Right lobe of liver (tissue), 4 donors: ENCODE results near the gene GKN2.

Source experiments
- CTCF ChIP-seq, 4 donors: fragments of 200-600 bp in 3 of 4; fragments of 450-650 bp in 1 of 4; IDR thresholded peaks; one replicate each; pipeline versions ENCODE4 v1.5.1 to v1.8.0; 2016 to 2022; ENCODE audit warnings: antibody characterized with exemption in 4 of 4, mild to moderate bottlenecking in 2 of 4
- POLR2A ChIP-seq: fragments of 450-650 bp; IDR thresholded peaks from one replicate; pipeline ENCODE4 v1.6.1; 2017; ENCODE audit warnings: antibody characterized with exemption, mild to moderate bottlenecking
- donor health status: DM: no; HTN: no; CAD: no.
- donor health status: DM: no; HTN: no; CAD: no.
- donor health status: DM: no; HTN: yes; CAD: no.

- TF ChIP-seq CTCF (IDR thresholded peaks at IDR 0.05) (no peak), POLR2A (no peak)
Measured at GRCh38 chr2:68975844-68976243, 23.2 kb upstream of the GKN2 start.
